Prostate gland (tissue), 1 donor: ENCODE data around the gene ASPSCR1.

Experiments used
- POLR2A ChIP-seq: fragments of 450-650 bp; IDR thresholded peaks from one replicate; pipeline ENCODE4 v1.6.1; 2016; ENCODE audit warnings: antibody characterized with exemption, mild to moderate bottlenecking
- POLR2AphosphoS5 ChIP-seq: sonication (generic); formaldehyde crosslinking; IDR thresholded peaks from one replicate; pipeline ENCODE4 v1.6.1; 2017; ENCODE audit warnings: antibody characterized with exemption

GRCh38 chr17:82009413-82009812 is 32.0 kb downstream of the ASPSCR1 start:
- TF ChIP-seq POLR2AphosphoS5 = no peak
- TF ChIP-seq POLR2A = no peak
